ENCODE measurements around the gene C18orf54.
"Not testable (repeated sequence)": the region's sequence is repeated elsewhere in the genome, so short reads cannot be mapped to it uniquely, and the experiment has no call there.

The C18orf54 gene

DNA sequence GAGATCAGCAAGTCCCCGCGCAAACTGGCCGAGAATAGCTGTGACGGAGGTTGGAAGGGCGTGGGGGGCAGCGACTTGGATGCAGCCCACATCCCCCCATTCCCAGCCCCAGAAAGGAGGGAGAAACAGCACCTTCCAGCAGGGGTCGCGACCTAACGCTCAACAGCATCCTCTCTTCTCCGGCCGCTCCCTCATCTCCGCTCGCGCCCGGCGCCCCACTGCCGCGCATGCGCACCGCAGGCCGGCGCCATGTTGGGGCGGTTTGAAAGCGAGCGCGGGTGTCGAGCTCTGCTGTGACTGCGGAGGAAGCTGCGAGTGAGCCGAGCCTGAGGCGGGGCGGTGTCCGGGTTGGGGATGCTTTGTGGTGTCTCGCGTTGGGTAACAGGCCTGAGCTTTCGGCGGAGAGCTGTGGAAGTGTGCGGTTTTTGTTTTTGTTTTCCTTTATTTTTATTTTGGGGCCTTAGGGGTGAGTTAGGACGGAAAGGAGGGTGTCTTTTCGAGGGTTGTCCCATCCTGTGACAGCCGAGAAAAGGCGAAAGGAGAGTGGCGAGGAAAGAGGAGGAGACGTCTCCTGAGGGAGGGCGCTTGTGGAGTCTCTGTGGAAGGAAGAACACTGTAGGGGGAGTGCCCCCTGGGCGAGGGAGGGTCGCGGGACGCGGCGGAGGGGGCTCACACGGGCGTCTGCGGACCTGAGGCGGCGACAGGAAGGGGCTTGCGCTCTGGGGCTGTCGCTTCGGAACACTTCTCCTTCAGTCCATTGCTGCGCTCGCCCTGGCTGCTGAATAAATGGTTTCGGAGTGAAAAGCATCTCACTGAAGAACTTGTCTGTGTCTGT, at the start of gene C18orf54, which contains the start of gene STARD6:
Gene C18orf54, plus strand, starts transcription at position 247 of the 835 bp plus-strand sequence. CDS start 2,667 bp downstream, outside the sequence.
Gene STARD6, minus strand, starts transcription at position 199 of the 835 bp plus-strand sequence. CDS start 3,285 bp downstream, outside the sequence.
- Histone ChIP-seq H3K9me3 (ENCODE audit: control insufficient read depth, insufficient read depth, low read length) (no peaks in the 10 kb centered on the region), H3K36me3 (ENCODE audit: insufficient read depth, low read length) (peaks cover 7% of the 10 kb centered on the region), H3K4me1 (ENCODE audit: insufficient read depth, low read length) (no peaks in the 10 kb centered on the region; the same call in 1 of the 2 replicates), H3K9ac (ENCODE audit: low read depth, low read length) (peak within 1 kb of the TSS; percentile 79)

DNA sequence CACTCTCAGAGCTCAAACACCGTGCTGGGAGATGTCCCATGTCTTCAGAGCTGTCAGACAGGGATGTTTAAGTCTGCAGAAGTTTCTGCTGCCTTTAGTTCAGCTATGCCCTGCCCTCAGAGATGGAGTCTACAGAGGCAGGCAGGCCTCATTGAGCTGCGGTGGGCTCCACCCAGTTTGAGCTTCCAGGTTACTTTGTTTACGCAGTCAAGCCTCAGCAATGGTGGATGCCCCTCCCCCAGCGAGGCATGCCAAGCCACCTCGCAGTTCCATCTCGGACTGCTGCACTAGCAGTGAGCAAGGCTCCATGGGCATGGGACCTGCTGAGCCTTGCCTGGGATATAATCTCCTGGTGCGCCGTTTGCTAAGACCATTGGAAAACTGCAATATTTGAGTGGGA, 48.1 kb upstream of the C18orf54 start:
- H3K9ac ChIP-seq (ENCODE audit: low read depth, low read length); H3K4me1 ChIP-seq (ENCODE audit: insufficient read depth, low read length); H3K9me3 ChIP-seq (ENCODE audit: control insufficient read depth, insufficient read depth, low read length); H3K36me3 ChIP-seq (ENCODE audit: insufficient read depth, low read length): not testable (repeated sequence)

GRCh38 chr18:54316071-54316820, 41.5 kb upstream of the C18orf54 start:
- Histone ChIP-seq H3K36me3 (ENCODE audit: insufficient read depth, low read length) (no peaks in the 10 kb centered on the region), H3K4me1 (ENCODE audit: insufficient read depth, low read length) (no peaks in the 10 kb centered on the region), H3K9me3 (ENCODE audit: control insufficient read depth, insufficient read depth, low read length) (no peaks in the 10 kb centered on the region; the same call in 1 of the 2 replicates), H3K9ac (ENCODE audit: low read depth, low read length) (no peak overlapping the region)

DNA sequence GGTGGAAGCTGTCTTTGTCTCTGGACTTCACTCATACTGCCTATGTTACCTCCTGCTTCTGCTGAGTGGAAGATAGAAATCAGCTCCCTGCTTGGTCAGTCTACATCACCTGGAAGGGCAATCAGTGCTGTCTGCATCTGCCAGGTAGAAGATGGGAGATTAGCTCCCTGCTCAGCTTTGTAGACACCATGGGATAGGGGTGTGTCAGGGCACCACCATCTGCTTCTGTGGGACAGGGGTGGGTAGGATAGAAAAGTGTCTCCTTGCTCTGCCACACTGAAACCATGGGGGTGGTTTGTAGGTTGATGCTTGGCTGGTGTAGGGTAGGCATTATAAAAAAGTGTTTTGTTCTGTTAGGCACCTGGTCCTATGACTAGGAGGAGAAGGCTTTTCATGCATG, 34.1 kb upstream of the C18orf54 start:
- Histone ChIP-seq H3K9me3 (ENCODE audit: control insufficient read depth, insufficient read depth, low read length) (no peaks in the 10 kb centered on the region), H3K9ac (ENCODE audit: low read depth, low read length) (no peak overlapping the region), H3K4me1 (ENCODE audit: insufficient read depth, low read length) (no peaks in the 10 kb centered on the region), H3K36me3 (ENCODE audit: insufficient read depth, low read length) (no peaks in the 10 kb centered on the region)

- H3K4me1 ChIP-seq (ENCODE audit: insufficient read depth, low read length) = no peaks in the 10 kb centered on the region
- H3K36me3 ChIP-seq (ENCODE audit: insufficient read depth, low read length) = no peaks in the 10 kb centered on the region
- no peak overlapping the region for H3K9ac ChIP-seq (ENCODE audit: low read depth, low read length)
- no peaks in the 10 kb centered on the region for H3K9me3 ChIP-seq (ENCODE audit: control insufficient read depth, insufficient read depth, low read length)
These were observed 33.7 kb upstream of the C18orf54 start for GRCh38 chr18:54323970-54324369.

DNA sequence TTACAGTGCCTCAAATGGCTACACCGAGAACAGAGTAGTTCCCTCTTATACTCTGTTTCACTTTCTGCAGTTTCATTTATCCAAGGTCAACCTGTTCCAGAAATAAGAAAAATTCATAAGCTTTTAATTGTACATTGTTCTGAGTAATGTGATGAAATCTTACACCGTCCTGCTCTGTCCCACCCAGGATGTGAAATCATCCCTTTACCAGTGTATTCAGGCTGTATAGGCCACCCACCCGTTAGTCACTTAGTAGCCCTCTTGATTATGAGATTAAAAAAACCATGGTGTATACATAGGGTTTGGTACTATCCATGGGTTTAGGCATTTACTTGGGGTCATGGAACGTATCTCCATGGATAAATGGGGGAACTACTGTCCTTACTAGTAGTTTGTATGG, 29.9 kb upstream of the C18orf54 start:
- H3K9ac ChIP-seq (ENCODE audit: low read depth, low read length) = no peak overlapping the region
- H3K9me3 ChIP-seq (ENCODE audit: control insufficient read depth, insufficient read depth, low read length) = no peaks in the 10 kb centered on the region
- H3K4me1 ChIP-seq (ENCODE audit: insufficient read depth, low read length) = no peaks in the 10 kb centered on the region
- H3K36me3 ChIP-seq (ENCODE audit: insufficient read depth, low read length) = no peaks in the 10 kb centered on the region

DNA sequence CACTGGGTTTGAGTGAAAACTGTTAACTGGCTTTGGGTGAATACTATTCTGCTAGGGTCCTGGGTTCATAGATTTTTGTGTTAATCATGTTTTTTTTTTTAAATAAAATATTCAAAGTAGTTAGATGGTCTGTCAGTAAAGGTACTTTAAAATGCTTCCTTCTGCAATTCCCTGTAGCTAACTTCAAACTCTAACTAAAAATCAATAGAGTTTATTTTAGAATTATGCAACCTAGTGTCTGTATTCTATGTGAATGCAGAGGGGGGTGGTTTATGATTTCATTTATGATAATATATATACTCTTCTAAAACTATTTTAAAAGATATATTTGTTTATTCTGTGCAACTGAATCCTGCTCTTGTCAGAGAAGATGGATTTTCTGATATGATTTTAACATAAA, 27.9 kb upstream of the C18orf54 start:
- Histone ChIP-seq H3K36me3 (ENCODE audit: insufficient read depth, low read length) (no peaks in the 10 kb centered on the region), H3K9me3 (ENCODE audit: control insufficient read depth, insufficient read depth, low read length) (no peaks in the 10 kb centered on the region), H3K4me1 (ENCODE audit: insufficient read depth, low read length) (no peaks in the 10 kb centered on the region), H3K9ac (ENCODE audit: low read depth, low read length) (no peak overlapping the region)

GRCh38 chr18:54330768-54331548, 26.7 kb upstream of the C18orf54 start:
- no peaks in the 10 kb centered on the region for H3K9me3 ChIP-seq (ENCODE audit: control insufficient read depth, insufficient read depth, low read length)
- H3K4me1 ChIP-seq (ENCODE audit: insufficient read depth, low read length) = no peaks in the 10 kb centered on the region
- H3K9ac ChIP-seq (ENCODE audit: low read depth, low read length) = no peak overlapping the region
- H3K36me3 ChIP-seq (ENCODE audit: insufficient read depth, low read length) = no peaks in the 10 kb centered on the region

GRCh38 chr18:54335638-54336173, 22.0 kb upstream of the C18orf54 start:
- Histone ChIP-seq H3K36me3 (ENCODE audit: insufficient read depth, low read length) (no peaks in the 10 kb centered on the region), H3K4me1 (ENCODE audit: insufficient read depth, low read length) (no peaks in the 10 kb centered on the region), H3K9ac (ENCODE audit: low read depth, low read length) (no peak overlapping the region), H3K9me3 (ENCODE audit: control insufficient read depth, insufficient read depth, low read length) (no peaks in the 10 kb centered on the region)

DNA sequence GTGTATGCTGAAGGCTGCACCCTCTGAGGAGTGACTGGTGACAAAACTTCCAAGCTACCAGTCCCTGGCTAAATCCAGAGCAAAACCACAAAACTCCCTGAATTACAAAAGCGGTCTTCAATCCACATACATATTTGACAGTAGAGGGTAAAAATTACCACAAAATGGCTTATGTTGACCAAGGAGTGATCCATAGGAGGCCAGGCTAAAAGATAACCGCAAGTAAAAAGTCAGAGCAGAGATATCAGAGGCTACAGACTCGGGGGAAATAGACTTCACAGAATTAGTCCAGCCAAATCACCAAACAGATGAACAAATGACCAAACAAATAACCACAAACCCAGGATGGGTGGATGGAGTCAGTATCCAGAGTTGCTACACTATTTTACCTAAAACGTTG, 19.5 kb upstream of the C18orf54 start:
- H3K9ac ChIP-seq (ENCODE audit: low read depth, low read length) = no peak overlapping the region
- H3K4me1 ChIP-seq (ENCODE audit: insufficient read depth, low read length) = no peaks in the 10 kb centered on the region
- H3K36me3 ChIP-seq (ENCODE audit: insufficient read depth, low read length) = no peaks in the 10 kb centered on the region
- 0 out of 2 replicates have a peak, but pooled peaks cover 5% of the 10 kb centered on the region for H3K9me3 ChIP-seq (ENCODE audit: control insufficient read depth, insufficient read depth, low read length)

DNA sequence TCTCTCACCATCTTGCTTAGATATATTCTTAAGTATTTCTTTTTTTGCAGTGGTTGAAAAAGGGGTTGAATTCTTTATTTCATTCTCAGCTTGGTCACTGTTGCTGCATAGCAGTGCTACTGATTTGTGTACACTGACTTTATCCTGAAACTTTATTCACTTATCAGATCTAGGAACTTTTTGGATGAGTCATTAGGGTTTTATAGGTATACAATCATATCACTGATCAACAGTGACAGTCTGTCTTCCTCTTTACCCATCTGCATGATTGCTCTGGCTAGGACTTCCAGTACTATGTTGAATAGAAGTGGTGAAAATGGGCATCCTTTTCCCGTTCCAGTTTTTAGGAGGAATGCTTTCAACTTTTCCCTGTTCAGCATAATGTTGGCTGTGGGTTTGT, 6.5 kb upstream of the C18orf54 start:
- no peaks in the 10 kb centered on the region for H3K36me3 ChIP-seq (ENCODE audit: insufficient read depth, low read length)
- no peak overlapping the region for H3K9ac ChIP-seq (ENCODE audit: low read depth, low read length)
- no peaks in the 10 kb centered on the region for H3K9me3 ChIP-seq (ENCODE audit: control insufficient read depth, insufficient read depth, low read length)
- no peaks in the 10 kb centered on the region for H3K4me1 ChIP-seq (ENCODE audit: insufficient read depth, low read length)

DNA sequence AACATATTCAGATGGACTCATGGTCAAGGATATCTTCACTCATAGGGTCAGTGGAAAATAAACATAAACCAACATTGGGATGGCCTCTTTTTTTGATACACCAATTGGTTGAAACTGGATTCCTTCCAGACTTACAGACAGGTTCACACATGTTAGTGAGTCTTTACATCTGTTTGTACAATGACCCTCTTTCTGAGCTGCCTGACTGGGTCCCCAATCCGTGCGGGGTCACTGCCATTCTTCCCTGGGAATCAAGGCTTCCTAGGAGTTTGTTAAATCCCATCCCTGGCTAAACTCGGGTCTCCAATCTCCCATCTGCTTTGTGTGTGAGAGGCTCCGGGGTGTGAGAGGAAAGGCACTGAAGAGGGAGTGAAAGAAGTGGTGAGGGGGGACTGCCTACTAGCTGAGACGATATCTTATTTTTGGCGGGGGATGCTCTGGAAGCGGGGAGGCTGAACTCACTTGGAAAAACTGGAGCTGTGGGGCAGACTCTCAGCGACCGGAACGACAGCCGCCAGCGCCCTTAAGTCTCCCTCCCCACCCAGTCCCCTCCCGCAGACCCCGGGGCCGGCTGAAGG, 535 bp upstream of the C18orf54 start:
- H3K9me3 ChIP-seq (ENCODE audit: control insufficient read depth, insufficient read depth, low read length) = no peaks in the 10 kb centered on the region
- H3K4me1 ChIP-seq (ENCODE audit: insufficient read depth, low read length) = no peaks in the 10 kb centered on the region; the same call in 1 of the 2 replicates
- H3K36me3 ChIP-seq (ENCODE audit: insufficient read depth, low read length) = peaks cover 7% of the 10 kb centered on the region
- peak overlapping the region; percentile 79 for H3K9ac ChIP-seq (ENCODE audit: low read depth, low read length)

- no peaks in the 10 kb centered on the region; the same call in 1 of the 2 replicates for H3K4me1 ChIP-seq (ENCODE audit: insufficient read depth, low read length)
- H3K9ac ChIP-seq (ENCODE audit: low read depth, low read length) = peak overlapping the region; percentile 79
- H3K9me3 ChIP-seq (ENCODE audit: control insufficient read depth, insufficient read depth, low read length) = no peaks in the 10 kb centered on the region
- peaks cover 7% of the 10 kb centered on the region for H3K36me3 ChIP-seq (ENCODE audit: insufficient read depth, low read length)
These were observed 862 bp downstream of the C18orf54 start for GRCh38 chr18:54358495-54359040.
